GM12892 (cell line): ENCODE data around the gene EVA1C.

ENCODE experiments used
- POLR2AphosphoS5 ChIP-seq: IDR thresholded peaks from 2 replicates; pipeline ENCODE4 v1.6.1; 2011; ENCODE audit warnings: low read depth, low read length, control low read depth
- TAF1 ChIP-seq: IDR thresholded peaks from 2 replicates; pipeline ENCODE4 v1.6.1; 2011; ENCODE audit warnings: low read depth, mild to moderate bottlenecking, control low read depth, low read length, borderline replicate concordance

DNA sequence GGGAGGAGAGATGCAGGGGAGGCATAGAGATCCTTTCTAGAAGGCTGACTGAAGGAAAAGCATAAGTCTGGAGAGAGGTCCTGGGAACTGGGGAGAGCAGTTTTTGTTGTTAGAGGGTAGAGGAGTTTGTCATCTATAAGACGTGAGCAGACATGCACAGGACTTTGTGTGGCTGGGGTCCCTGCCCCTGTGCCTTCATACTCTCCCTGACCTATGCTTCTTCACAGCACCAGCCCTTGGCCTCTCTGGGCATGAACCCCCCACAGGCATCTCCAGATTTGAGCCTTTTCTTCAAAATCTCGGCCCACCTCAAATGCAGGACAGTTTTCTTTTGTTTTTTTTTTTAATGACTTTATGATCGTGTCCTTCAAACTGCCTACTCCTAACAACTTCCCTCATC lies 79.9 kb downstream of the EVA1C start:
- no peak for TF ChIP-seq TAF1
- no peak for TF ChIP-seq POLR2AphosphoS5
